HG03354 (cell line): Measurements from ENCODE around the gene ORAI2.
"Not testable (repeated sequence)": the region's sequence is repeated elsewhere in the genome, so short reads cannot be mapped to it uniquely, and the experiment has no call there.

Experiments
- ATAC-seq: cut with Tn5 transposase; IDR thresholded peaks from one replicate; pipeline ENCODE4 v1.9.1; 2021; ENCODE audit warnings: mild to moderate bottlenecking; ENCODE audit not compliant: unreplicated experiment, poor library complexity, severe bottlenecking

ORAI2 gene

GRCh38 chr7:102490529-102491075 lies 57.2 kb downstream of the ORAI2 start:
- peak; percentile 43 for ATAC-seq

GRCh38 chr7:102493220-102493935 lies 60.0 kb downstream of the ORAI2 start:
- ATAC-seq = peak; percentile 48

- not testable (repeated sequence) for ATAC-seq
Observed at GRCh38 chr7:102494026-102494425, 60.7 kb downstream of the ORAI2 start.

- peak; percentile 68 for ATAC-seq
Observed at GRCh38 chr7:102494473-102495149, 61.2 kb downstream of the ORAI2 start.

GRCh38 chr7:102496861-102497260 lies 63.5 kb downstream of the ORAI2 start:
- ATAC-seq = not testable (repeated sequence)

GRCh38 chr7:102497308-102497707 lies 63.9 kb downstream of the ORAI2 start:
- not testable (repeated sequence) for ATAC-seq

- not testable (repeated sequence) for ATAC-seq
Observed at GRCh38 chr7:102498321-102498720, 64.9 kb downstream of the ORAI2 start.

GRCh38 chr7:102503141-102503540 lies 69.8 kb downstream of the ORAI2 start:
- not testable (repeated sequence) for ATAC-seq

GRCh38 chr7:102505298-102506185 lies 72.2 kb downstream of the ORAI2 start:
- not testable (repeated sequence) for ATAC-seq
